ENCODE data around the gene RERE.

DNA sequence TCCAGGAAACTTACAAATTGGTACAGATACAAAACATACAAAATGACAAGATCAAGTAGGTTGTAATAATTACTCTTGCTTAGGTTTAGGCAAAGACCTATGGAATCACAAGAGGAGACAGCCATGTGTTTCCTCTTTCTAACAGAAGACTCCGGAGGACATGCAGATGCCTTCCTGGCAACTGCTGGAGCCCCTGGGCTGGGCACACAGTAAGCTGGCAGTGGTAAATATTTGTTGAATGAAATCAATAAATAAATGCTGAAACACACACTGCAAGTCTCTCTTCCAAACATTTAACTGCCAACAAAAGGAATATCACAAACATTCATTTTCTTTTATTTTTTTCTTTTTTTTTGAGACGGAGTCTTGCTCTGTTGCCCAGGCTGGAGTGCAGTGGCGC lies 350.1 kb downstream of the RERE start:
- TF ChIP-seq, protein P1, sequence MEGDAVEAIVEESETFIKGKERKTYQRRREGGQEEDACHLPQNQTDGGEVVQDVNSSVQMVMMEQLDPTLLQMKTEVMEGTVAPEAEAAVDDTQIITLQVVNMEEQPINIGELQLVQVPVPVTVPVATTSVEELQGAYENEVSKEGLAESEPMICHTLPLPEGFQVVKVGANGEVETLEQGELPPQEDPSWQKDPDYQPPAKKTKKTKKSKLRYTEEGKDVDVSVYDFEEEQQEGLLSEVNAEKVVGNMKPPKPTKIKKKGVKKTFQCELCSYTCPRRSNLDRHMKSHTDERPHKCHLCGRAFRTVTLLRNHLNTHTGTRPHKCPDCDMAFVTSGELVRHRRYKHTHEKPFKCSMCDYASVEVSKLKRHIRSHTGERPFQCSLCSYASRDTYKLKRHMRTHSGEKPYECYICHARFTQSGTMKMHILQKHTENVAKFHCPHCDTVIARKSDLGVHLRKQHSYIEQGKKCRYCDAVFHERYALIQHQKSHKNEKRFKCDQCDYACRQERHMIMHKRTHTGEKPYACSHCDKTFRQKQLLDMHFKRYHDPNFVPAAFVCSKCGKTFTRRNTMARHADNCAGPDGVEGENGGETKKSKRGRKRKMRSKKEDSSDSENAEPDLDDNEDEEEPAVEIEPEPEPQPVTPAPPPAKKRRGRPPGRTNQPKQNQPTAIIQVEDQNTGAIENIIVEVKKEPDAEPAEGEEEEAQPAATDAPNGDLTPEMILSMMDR (IDR thresholded peaks at IDR 0.05; ENCODE audit: insufficient read depth, low read length, poor library complexity, severe bottlenecking): no peak
- TF ChIP-seq EZH2phosphoT487 (conservative IDR thresholded peaks at IDR 0.05; ENCODE audit: low read length): no peak

Measured in SU-DHL-6 (cell line).